GM23248 (cell line): ENCODE measurements around the gene SNX24.

Experiments
- EZH2 ChIP-seq: fragments of 200-600 bp; sonication (generic); IDR thresholded peaks from 2 replicates; pipeline ENCODE4 v1.6.1; 2018; ENCODE audit warnings: antibody characterized with exemption, mild to moderate bottlenecking; ENCODE audit not compliant: insufficient read depth, poor library complexity, severe bottlenecking
- EZH2phosphoT487 ChIP-seq: fragments of 200-600 bp; sonication (generic); IDR thresholded peaks from 2 replicates; pipeline ENCODE4 v1.6.1; 2018; ENCODE audit warnings: antibody characterized with exemption, moderate library complexity, mild to moderate bottlenecking, low read depth; ENCODE audit not compliant: insufficient read depth

DNA sequence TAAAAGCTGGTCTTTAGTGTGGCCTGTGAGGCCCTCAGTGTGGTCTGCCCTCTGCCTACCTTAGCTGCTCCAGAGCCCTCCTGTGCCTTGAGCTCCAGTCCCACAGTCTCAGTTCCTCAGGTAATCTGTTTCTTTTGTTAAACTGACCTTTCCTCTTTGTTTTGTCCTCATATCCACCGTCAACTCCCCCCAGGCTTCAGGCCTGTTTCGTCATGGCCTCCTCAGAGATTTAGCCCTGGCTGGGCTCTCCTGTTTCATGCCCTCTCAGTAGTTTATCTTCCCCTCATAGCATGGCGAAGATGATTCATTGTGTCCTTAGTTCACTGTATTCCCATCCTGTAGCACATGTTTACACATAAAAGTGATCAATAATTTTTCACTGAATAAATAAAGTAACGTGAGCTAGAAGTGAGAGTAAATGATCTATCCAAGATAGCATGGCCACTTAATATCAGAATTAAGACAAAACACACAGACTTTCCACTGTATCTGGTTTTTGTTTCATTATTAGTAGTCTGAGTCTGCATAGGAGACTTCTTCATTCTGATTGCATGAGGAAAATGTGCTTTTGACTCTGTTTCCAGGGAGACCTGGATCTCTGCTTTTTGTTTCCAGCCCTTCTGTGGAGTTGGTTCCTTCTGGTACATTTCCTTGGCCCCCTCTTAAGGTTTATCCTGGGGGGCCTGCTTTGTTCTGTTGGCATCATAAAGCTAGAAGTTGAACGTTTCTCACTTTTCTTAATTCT, 70.5 kb downstream of the SNX24 start:
- TF ChIP-seq EZH2 (no peak), EZH2phosphoT487 (no peak)
